HepG2 (cell line): ENCODE data around the gene C11orf16. TPM values are rescaled to one million over a fixed set of nuclear protein-coding genes. Genes with fewer than 3 reads are reported as not detected.

ENCODE experiments used
- ATAC-seq: fragments of 200-7000 bp; cut with Tn5 transposase; 3 replicates; pipeline ENCODE4 v1.9.1; 2020; ENCODE audit warnings: mild to moderate bottlenecking, moderate library complexity
- BruUV-seq: library from RNA; stranded (reverse); fragments of 400-500 nt; replicated peaks from 2 replicates; lab custom pipeline; 2021; lab: Mats Ljungman, UMichigan
- CTCF ChIA-PET: fragments of 300-600 bp; formaldehyde crosslinking; extraction: SDS; loops from one replicate; lab custom pipeline; 2021; ENCODE audit warnings: low total read pairs, inconsistent platforms, low intra/inter-chr PET ratio; lab: Yijun Ruan, JAX
- POLR2A ChIA-PET: fragments of 350-600 bp; sonication (Branson Sonifier 250); formaldehyde crosslinking; loops from one replicate; lab custom pipeline; 2020; ENCODE audit warnings: antibody characterized with exemption, inconsistent platforms; lab: Yijun Ruan, JAX
- DNase-seq: peaks from one replicate; pipeline ENCODE4 v3.0.0-alpha.2; 2015; ENCODE audit warnings: low spot score
- FAIRE-seq: peaks from 3 replicates; lab custom pipeline; 2011; peaks lifted over from hg19 to GRCh38; lab: Jason Lieb, UNC
- H2AFZ ChIP-seq: one replicate; pipeline ENCODE4 v1.6.1; 2011; ENCODE audit warnings: low read length, inconsistent platforms
- H3K27ac ChIP-seq: fragments of 300-600 bp; 3 replicates; pipeline ENCODE4 v1.8.0; 2011; ENCODE audit warnings: mixed run types, mild to moderate bottlenecking, mixed read lengths, low read length, inconsistent platforms; ENCODE audit not compliant: insufficient read depth; ENCODE audit errors: extremely low read length
- H3K27me3 ChIP-seq, 2 experiments: fragments of 200-600 bp in 1 of 2; 2 replicates in 1 of 2; 3 replicates in 1 of 2; pipeline versions ENCODE4 v1.6.0 to v1.8.0; 2011; ENCODE audit warnings: low read length in 2 of 2, mild to moderate bottlenecking in 2 of 2, moderate library complexity in 2 of 2, inconsistent platforms in 1 of 2; ENCODE audit not compliant: insufficient read depth in 2 of 2, control insufficient read depth in 1 of 2
- H3K36me3 ChIP-seq, 2 experiments: fragments of 200-600 bp in 1 of 2; replicated peaks in 1 of 2; 2 replicates in 1 of 2; 3 replicates in 1 of 2; pipeline versions ENCODE4 v1.5.1 to v1.8.0; 2011; ENCODE audit warnings: low read length in 2 of 2, inconsistent platforms in 1 of 2; ENCODE audit not compliant: insufficient read depth in 2 of 2, control insufficient read depth in 1 of 2
- H3K4me1 ChIP-seq: 2 replicates; pipeline ENCODE4 v1.5.1; 2012; ENCODE audit warnings: low read length, inconsistent platforms; ENCODE audit not compliant: insufficient read depth
- H3K4me2 ChIP-seq: 2 replicates; pipeline ENCODE4 v1.6.0; 2011; ENCODE audit warnings: low read depth, low read length, inconsistent platforms
- H3K4me3 ChIP-seq, 3 experiments: fragments of 200-600 bp in 1 of 3; sonication (generic), shearing (Covaris generic) in 1 of 3; replicated peaks in 1 of 3; 2 replicates each; pipeline ENCODE4 v1.5.1; 2011 to 2016; ENCODE audit warnings: low read length in 3 of 3, inconsistent platforms in 2 of 3, low read depth in 2 of 3, mild to moderate bottlenecking in 2 of 3, control low read depth in 1 of 3, mixed read lengths in 1 of 3; ENCODE audit not compliant: insufficient read depth in 1 of 3
- H3K79me2 ChIP-seq: one replicate; pipeline ENCODE4 v1.6.1; 2011; ENCODE audit warnings: low read length, inconsistent platforms; ENCODE audit not compliant: insufficient read depth
- H3K9ac ChIP-seq: 2 replicates; pipeline ENCODE4 v1.6.0; 2011; ENCODE audit warnings: mild to moderate bottlenecking, low read depth, low read length, inconsistent platforms; ENCODE audit not compliant: insufficient read depth
- H3K9me3 ChIP-seq: 2 replicates; pipeline ENCODE4 v1.5.1; 2012; ENCODE audit warnings: mild to moderate bottlenecking, low read length
- H4K20me1 ChIP-seq: 2 replicates; pipeline ENCODE4 v1.6.0; 2011; ENCODE audit warnings: inconsistent platforms, mild to moderate bottlenecking, low read length, moderate library complexity; ENCODE audit not compliant: insufficient read depth
- AFF4 ChIP-seq: sonication (generic); formaldehyde crosslinking; IDR thresholded peaks from 2 replicates; pipeline ENCODE4 v1.4.0; 2020; ENCODE audit warnings: missing genetic modification reagents
- HNF4G ChIP-seq, 2 experiments: sonication (generic) in 1 of 2; formaldehyde crosslinking in 1 of 2; IDR thresholded peaks; 2 replicates each; pipeline versions ENCODE4 v1.4.0 to v1.6.1; 2011 to 2020; ENCODE audit warnings: borderline replicate concordance in 2 of 2, low read depth in 2 of 2, mild to moderate bottlenecking in 2 of 2, low read length in 1 of 2, missing genetic modification reagents in 1 of 2, moderate library complexity in 1 of 2
- MAFK ChIP-seq, 2 experiments: IDR thresholded peaks in 1 of 2; conservative IDR thresholded peaks in 1 of 2; 2 replicates each; pipeline ENCODE4 v1.6.1; 2011; ENCODE audit warnings: improper control_type of control experiment in 2 of 2, low read length in 2 of 2
- PHB2 ChIP-seq: fragments of 450-650 bp; IDR thresholded peaks from 2 replicates; pipeline ENCODE4 v1.6.1; 2018; ENCODE audit not compliant: partially characterized antibody
- REPIN1 ChIP-seq: sonication (generic); formaldehyde crosslinking; IDR thresholded peaks from 2 replicates; pipeline ENCODE4 v1.8.0; 2022; ENCODE audit warnings: missing genetic modification reagents, low read depth, mild to moderate bottlenecking, borderline replicate concordance
- ZBTB7B ChIP-seq: sonication (generic); formaldehyde crosslinking; IDR thresholded peaks from 2 replicates; pipeline ENCODE4 v1.4.0; 2020; ENCODE audit warnings: missing genetic modification reagents
- ZMAT3 ChIP-seq: sonication (generic); formaldehyde crosslinking; conservative IDR thresholded peaks from 2 replicates; pipeline ENCODE4 v1.7.0; 2021; ENCODE audit warnings: missing genetic modification reagents
- ZNF431 ChIP-seq: sonication (generic); formaldehyde crosslinking; IDR thresholded peaks from 2 replicates; pipeline ENCODE4 v1.9.0; 2022; ENCODE audit warnings: missing genetic modification reagents, low read depth, mild to moderate bottlenecking, borderline replicate concordance
- ZNF547 ChIP-seq: sonication (generic); formaldehyde crosslinking; IDR thresholded peaks from 2 replicates; pipeline ENCODE4 v1.5.1; 2020; ENCODE audit warnings: mild to moderate bottlenecking, missing genetic modification reagents
- ZNF549 ChIP-seq: sonication (generic); formaldehyde crosslinking; IDR thresholded peaks from 2 replicates; pipeline ENCODE4 v1.5.0; 2020; ENCODE audit warnings: missing genetic modification reagents
- WGBS: methylation state at CpG from one replicate; pipeline ENCODE4 v1.1.6; 2017; ENCODE audit warnings: low lambda C conversion rate; 5-methylcytosine and 5-hydroxymethylcytosine counted together
- in situ Hi-C: cut with HindIII; loops from 2 replicates; pipeline ENCODE4 v1.10.0; 2017; ENCODE audit warnings: low pct_unique_long_range_greater_than_20kb; ENCODE audit not compliant: extremely low pct_ligation_motif_present
- intact Hi-C: fragments of 100-400 bp; cut with micrococcal nuclease; formaldehyde crosslinking; loops from one replicate; pipeline ENCODE4 v1.10.0; 2022; ENCODE audit not compliant: unreplicated experiment
- polyA plus RNA-seq, 8 experiments: library from polyadenylated mRNA; depleted of rRNA in 3 of 8; stranded (reverse) in 7 of 8; unstranded in 1 of 8; fragments of >200 nt; fragmentation: Illumina TruSeq in 4 of 8; extraction: Trizol in 4 of 8; gene quantifications; 2 replicates each; pipeline versions ENCODE4 v1.2.1 to v1.2.3, GENCODE V29; 2011 to 2016; ENCODE audit warnings: low read depth in 4 of 8, missing spikeins in 1 of 8, mixed read lengths in 1 of 8; ENCODE audit not compliant: insufficient read depth in 1 of 8
- total RNA-seq, 5 experiments: library from RNA; depleted of rRNA; stranded (reverse); fragments of >200 nt; fragmentation: Illumina TruSeq; extraction: Trizol; gene quantifications; 2 replicates each; pipeline ENCODE4 v1.2.3, GENCODE V29; 2016; ENCODE audit warnings: low read depth in 1 of 5
- TF ChIP-seq, protein P1 (sequence below): sonication (generic); formaldehyde crosslinking; IDR thresholded peaks from 2 replicates; pipeline ENCODE4 v1.9.0; 2021; ENCODE audit warnings: missing genetic modification reagents, mild to moderate bottlenecking, borderline replicate concordance

The C11orf16 gene
- total and polyA plus RNA-seq, 2 of the 13 experiments (the other 11 are each of a cell fraction or from before 2014, with no cell fraction given): not detected

GRCh38 chr11:8941341-8942103 lies 8.8 kb upstream of the C11orf16 start:
- Histone ChIP-seq H3K4me2 (no peak overlapping the region), H3K9me3 (no peaks in the 10 kb centered on the region), H3K36me3 (no peaks in the 10 kb centered on the region), H3K9ac (no peak overlapping the region), H2AFZ (no peak overlapping the region), H3K4me1 (peaks cover 7% of the 10 kb centered on the region), H3K27ac (no peak overlapping the region), H3K27me3 (no peaks in the 10 kb centered on the region), H3K79me2 (no peaks in the 10 kb centered on the region), H3K4me3 (no peak overlapping the region), H4K20me1 (no peaks in the 10 kb centered on the region)
- no peak for DNase-seq
- POLR2A ChIA-PET: no interaction called here
- in situ Hi-C loops: no loop called here
- FAIRE-seq: no peak
- ATAC-seq: peak; percentile 49; the same call in 2 of the 3 replicates
- TF ChIP-seq HNF4G (IDR thresholded peaks at IDR 0.05; ENCODE audit: borderline replicate concordance, low read depth, low read length) (no peak), HNF4G (CRISPR knock-in tag; IDR thresholded peaks at IDR 0.05; ENCODE audit: borderline replicate concordance, low read depth) (no peak), ZNF549 (CRISPR knock-in tag) (no peak), ZNF431 (CRISPR knock-in tag) (no peak)
- TF ChIP-seq, protein P1, sequence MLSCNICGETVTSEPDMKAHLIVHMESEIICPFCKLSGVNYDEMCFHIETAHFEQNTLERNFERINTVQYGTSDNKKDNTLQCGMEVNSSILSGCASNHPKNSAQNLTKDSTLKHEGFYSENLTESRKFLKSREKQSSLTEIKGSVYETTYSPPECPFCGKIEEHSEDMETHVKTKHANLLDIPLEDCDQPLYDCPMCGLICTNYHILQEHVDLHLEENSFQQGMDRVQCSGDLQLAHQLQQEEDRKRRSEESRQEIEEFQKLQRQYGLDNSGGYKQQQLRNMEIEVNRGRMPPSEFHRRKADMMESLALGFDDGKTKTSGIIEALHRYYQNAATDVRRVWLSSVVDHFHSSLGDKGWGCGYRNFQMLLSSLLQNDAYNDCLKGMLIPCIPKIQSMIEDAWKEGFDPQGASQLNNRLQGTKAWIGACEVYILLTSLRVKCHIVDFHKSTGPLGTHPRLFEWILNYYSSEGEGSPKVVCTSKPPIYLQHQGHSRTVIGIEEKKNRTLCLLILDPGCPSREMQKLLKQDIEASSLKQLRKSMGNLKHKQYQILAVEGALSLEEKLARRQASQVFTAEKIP (CRISPR knock-in tag): no peak
- BruUV-seq: no TSS peak
- CTCF ChIA-PET: no interaction called here
- intact Hi-C loops: no loop called here
- WGBS: 61% methylated on average over 8 of the region's 8 CpGs

GRCh38 chr11:8937659-8938058 lies 4.9 kb upstream of the C11orf16 start:
- Histone ChIP-seq H3K9me3 (no peaks in the 10 kb centered on the region), H3K4me2 (no peak overlapping the region), H3K27me3 (no peaks in the 10 kb centered on the region), H4K20me1 (no peaks in the 10 kb centered on the region), H3K79me2 (no peaks in the 10 kb centered on the region), H3K4me3 (no peak overlapping the region), H3K27ac (no peak overlapping the region), H3K36me3 (no peaks in the 10 kb centered on the region), H3K9ac (no peak overlapping the region), H2AFZ (no peak overlapping the region), H3K4me1 (peaks cover 7% of the 10 kb centered on the region)
- FAIRE-seq: no peak
- in situ Hi-C loops: no loop called here
- intact Hi-C loops: no loop called here
- BruUV-seq: no TSS peak
- WGBS: 81% methylated on average over 14 of the region's 14 CpGs
- CTCF ChIA-PET: no interaction called here
- POLR2A ChIA-PET: interaction anchor here (1.5 kb wide), 1 partner anchor 27 kb away, joined by 3 read pairs; the partner anchor contains the start of gene AKIP1
- ATAC-seq: no peak
- DNase-seq: no peak
- TF ChIP-seq MAFK (conservative IDR thresholded peaks at IDR 0.05 in 1 of 2, IDR thresholded peaks at IDR 0.05 in 1 of 2; ENCODE audit: low read length in 2 of 2) (no peak), REPIN1 (CRISPR knock-in tag) (no peak), PHB2 (no peak), ZBTB7B (CRISPR knock-in tag) (no peak), ZMAT3 (CRISPR knock-in tag) (no peak), AFF4 (CRISPR knock-in tag) (no peak), ZNF547 (CRISPR knock-in tag) (no peak)
